ENCODE measurements around the gene FAM210B.
A peak's percentile ranks its signal among the peaks of the same experiment; 100 is the strongest.
"Not testable (repeated sequence)": the region's sequence is repeated elsewhere in the genome, so short reads cannot be mapped to it uniquely, and the experiment has no call there.

Gene FAM210B

DNA sequence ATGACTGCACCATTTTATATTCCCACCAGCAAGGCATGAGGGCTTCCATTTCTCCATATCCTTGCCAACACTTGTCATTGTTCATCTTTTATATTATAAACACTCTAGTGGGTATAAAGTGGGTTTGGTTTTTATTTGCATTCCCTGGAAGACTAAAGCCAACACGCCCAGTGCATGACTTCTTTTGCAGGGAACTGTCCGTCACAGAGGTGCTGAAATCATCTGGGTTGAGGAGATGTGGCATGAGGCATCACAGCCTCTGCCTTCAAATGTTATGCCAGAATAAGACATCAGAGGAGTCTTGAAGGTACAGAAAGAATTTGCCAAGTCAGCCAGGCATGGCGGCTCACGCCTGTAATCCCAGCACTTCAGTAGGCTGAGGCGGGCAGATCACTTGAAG lies 29.9 kb upstream of the FAM210B start:
- DNase-seq (ENCODE audit: low read depth), result no peak
- TF ChIP-seq, protein P1, sequence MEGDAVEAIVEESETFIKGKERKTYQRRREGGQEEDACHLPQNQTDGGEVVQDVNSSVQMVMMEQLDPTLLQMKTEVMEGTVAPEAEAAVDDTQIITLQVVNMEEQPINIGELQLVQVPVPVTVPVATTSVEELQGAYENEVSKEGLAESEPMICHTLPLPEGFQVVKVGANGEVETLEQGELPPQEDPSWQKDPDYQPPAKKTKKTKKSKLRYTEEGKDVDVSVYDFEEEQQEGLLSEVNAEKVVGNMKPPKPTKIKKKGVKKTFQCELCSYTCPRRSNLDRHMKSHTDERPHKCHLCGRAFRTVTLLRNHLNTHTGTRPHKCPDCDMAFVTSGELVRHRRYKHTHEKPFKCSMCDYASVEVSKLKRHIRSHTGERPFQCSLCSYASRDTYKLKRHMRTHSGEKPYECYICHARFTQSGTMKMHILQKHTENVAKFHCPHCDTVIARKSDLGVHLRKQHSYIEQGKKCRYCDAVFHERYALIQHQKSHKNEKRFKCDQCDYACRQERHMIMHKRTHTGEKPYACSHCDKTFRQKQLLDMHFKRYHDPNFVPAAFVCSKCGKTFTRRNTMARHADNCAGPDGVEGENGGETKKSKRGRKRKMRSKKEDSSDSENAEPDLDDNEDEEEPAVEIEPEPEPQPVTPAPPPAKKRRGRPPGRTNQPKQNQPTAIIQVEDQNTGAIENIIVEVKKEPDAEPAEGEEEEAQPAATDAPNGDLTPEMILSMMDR (IDR thresholded peaks at IDR 0.05; ENCODE audit: control insufficient read depth, extremely low read depth, insufficient read depth), result no peak
- H3K4me3 ChIP-seq (ENCODE audit: low read depth, low read length), result no peak overlapping the region

DNA sequence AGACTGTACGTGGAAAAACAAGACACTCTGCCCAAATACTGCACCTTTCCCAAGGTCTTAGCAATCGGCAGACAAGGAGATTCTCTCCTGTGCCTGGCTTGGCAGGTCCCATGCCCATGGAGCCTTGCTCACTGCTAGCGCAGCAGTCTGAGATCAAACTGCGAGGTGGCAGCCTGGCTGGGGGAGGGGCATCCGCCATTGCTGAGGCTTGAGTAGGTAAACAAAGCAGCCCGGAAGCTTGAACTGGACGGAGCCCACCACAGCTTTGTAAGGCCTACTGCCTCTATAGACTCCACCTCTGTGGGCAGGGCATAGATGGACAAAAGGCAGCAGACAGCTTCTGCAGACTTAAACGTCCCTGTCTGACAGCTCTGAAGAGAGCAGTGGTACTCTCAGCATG lies 22.1 kb upstream of the FAM210B start:
- not testable (repeated sequence) for H3K4me3 ChIP-seq (ENCODE audit: low read depth, low read length); DNase-seq (ENCODE audit: low read depth)

DNA sequence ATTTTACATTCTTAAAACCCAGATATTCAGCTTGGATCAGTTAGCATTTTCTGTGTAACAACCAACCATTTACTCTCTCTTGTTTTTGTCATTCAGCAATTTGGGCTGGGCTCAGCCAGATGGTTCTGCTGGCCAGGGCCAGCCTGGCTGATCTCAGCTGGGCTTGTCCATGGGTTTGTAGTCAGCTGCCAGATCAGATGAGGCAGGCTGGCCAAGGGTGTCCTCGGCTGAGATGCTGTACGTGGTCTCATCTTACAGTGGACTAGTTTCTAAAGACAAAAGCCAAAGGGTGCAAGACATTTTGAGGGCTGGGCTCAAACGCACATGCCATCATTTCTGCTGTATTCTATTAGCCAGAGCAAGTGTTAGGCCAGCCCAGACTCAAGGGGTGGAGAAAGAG lies 16.0 kb upstream of the FAM210B start:
- no peak overlapping the region for H3K4me3 ChIP-seq (ENCODE audit: low read depth, low read length)
- no peak for DNase-seq (ENCODE audit: low read depth)

DNA sequence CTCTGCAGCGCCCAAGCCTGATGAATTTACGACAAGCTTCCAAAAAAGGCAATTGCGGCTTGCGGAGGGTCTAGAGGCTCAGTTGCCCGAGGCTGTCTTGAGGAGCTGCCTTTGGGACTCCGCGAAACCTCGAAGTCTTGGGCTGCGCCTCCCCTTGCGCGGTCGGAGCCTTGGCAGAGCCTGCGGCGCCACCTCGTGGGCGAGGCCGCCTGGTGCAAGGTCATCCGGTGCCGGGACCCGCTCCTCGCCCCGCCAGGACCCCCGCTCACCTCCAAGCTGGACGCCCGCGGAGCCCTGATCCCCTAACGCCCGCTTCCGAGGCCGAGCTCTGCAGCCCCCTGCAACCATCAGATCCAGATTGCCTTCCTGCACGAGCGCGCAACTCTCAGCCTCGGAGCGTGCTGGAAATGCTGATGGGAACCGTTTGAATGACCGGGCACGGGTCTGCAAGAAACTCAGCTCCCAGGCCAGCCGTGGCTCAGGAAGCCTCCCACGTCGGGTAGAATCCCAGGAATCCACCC lies 14.9 kb upstream of the FAM210B start:
- 0 out of 2 replicates have a peak overlapping the region, but pooled peaks have one; percentile 20 for H3K4me3 ChIP-seq (ENCODE audit: low read depth, low read length)
- DNase-seq (ENCODE audit: low read depth), result no peak
- TF ChIP-seq, protein P1 (IDR thresholded peaks at IDR 0.05; ENCODE audit: control insufficient read depth, extremely low read depth, insufficient read depth), result peak; percentile 92

More for the DNA sequence above, 16.0 kb upstream of the FAM210B start:
- TF ChIP-seq, protein P1 (IDR thresholded peaks at IDR 0.05; ENCODE audit: control insufficient read depth, extremely low read depth, insufficient read depth), result no peak

DNA sequence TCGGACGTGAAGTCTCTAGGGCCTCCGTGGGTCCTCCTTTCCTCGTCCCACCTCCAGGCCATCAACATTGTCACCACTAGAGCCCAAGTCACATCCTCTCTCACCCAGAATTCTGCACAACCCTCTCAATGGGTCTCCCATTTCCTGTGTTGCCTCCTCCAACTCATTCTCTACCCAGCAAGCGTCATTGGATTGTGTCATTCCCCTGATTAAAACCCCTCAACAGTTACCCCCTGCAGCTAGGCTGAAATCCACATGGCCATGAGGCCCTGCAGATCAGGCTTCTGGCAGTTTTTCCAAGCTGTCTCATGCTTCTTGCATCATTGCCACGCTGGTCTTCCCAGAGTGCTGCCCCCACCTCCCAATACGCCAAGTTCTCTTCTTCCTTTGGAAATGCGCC lies 12.9 kb upstream of the FAM210B start:
- no peak overlapping the region for H3K4me3 ChIP-seq (ENCODE audit: low read depth, low read length)
- DNase-seq (ENCODE audit: low read depth), result no peak
- TF ChIP-seq, protein P1 (IDR thresholded peaks at IDR 0.05; ENCODE audit: control insufficient read depth, extremely low read depth, insufficient read depth), result no peak

DNA sequence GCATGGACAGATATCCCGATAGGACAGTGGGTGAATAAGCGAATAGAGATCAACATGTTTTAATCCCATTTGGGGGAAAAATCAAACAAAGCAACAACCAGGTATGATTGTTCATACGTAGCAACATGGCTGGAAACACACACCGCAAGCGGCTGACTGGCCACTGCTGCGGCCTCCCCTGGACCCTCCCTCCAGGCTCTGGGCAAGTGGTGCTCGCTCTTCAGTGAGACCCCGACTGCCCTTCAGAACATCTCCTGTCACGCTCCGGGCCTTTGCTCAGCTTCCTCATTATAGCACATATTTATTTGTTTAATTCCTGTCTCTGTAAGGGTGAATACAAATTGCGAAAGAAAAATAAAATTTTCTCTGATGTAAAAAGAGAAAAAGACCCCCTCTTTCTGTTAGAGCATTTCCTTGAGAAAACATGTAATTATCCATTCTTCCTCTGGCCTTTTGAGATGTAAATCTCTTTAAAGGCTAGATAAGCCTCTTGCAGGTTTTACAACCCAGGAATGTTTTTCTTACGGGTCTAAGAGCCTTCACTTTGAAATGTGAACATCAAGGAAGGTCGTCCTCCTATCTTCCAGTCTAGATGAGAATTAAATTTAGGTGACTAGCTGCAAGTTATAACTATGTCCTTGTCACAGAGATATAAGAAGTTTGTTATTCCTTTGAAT lies 11.0 kb upstream of the FAM210B start:
- TF ChIP-seq, protein P1 (IDR thresholded peaks at IDR 0.05; ENCODE audit: control insufficient read depth, extremely low read depth, insufficient read depth), result no peak
- H3K4me3 ChIP-seq (ENCODE audit: low read depth, low read length), result no peak overlapping the region

DNA sequence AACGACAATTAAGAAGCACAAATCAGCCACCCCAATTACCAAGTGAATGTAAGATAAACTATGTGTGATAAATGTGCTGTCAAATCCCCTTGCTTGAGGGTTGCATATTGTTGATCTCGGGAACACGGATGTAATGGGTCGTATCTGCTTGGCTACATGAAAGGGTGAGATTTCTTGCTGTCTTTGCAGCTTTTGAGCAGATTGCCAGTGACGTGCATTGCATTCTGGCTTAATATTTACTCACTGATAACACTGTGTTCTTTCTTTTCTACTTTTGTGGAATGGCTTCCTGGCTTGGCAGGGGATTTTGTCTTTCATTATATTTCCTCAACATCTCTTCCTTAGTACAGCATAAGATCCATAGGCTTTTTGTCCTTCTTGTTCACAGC lies 10.5 kb upstream of the FAM210B start:
- H3K4me3 ChIP-seq (ENCODE audit: low read depth, low read length), result no peak overlapping the region

More for the DNA sequence above, 11.0 kb upstream of the FAM210B start:
- DNase-seq (ENCODE audit: low read depth), result no peak

More for the DNA sequence above, 10.5 kb upstream of the FAM210B start:
- TF ChIP-seq, protein P1 (IDR thresholded peaks at IDR 0.05; ENCODE audit: control insufficient read depth, extremely low read depth, insufficient read depth), result no peak
- peak; percentile 67 for DNase-seq (ENCODE audit: low read depth)

Measured in LNCaP clone FGC (cell line).